ENCODE measurements around the gene VEGFB.

DNA sequence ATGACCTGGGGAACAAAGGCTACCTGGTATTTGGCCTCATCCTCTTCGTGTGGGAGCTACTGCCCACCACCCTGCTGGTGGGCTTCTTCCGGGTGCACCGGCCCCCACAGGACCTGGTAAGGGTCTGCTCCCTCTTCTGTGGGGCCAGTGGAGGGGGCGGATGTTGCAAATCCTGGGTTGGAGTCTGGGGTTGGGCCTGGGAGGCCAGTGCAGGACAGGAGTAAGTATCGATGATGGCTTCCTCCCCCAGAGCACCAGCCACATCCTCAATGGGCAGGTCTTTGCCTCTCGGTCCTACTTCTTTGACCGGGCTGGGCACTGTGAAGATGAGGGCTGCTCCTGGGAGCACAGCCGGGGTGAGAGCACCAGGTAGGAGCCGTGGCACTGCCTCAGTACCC, 54.0 kb downstream of the VEGFB start:
- TF ChIP-seq POLR2A (IDR thresholded peaks at IDR 0.05) = no peak
- TF ChIP-seq, protein P1, sequence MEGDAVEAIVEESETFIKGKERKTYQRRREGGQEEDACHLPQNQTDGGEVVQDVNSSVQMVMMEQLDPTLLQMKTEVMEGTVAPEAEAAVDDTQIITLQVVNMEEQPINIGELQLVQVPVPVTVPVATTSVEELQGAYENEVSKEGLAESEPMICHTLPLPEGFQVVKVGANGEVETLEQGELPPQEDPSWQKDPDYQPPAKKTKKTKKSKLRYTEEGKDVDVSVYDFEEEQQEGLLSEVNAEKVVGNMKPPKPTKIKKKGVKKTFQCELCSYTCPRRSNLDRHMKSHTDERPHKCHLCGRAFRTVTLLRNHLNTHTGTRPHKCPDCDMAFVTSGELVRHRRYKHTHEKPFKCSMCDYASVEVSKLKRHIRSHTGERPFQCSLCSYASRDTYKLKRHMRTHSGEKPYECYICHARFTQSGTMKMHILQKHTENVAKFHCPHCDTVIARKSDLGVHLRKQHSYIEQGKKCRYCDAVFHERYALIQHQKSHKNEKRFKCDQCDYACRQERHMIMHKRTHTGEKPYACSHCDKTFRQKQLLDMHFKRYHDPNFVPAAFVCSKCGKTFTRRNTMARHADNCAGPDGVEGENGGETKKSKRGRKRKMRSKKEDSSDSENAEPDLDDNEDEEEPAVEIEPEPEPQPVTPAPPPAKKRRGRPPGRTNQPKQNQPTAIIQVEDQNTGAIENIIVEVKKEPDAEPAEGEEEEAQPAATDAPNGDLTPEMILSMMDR (IDR thresholded peaks at IDR 0.05) = no peak

All from sigmoid colon (tissue), 3 donors.